ENCODE results near the gene PAIP2. TPM values are rescaled to one million over a fixed set of nuclear protein-coding genes. Genes with fewer than 3 reads are reported as not detected.

PAIP2 gene
- polyA plus RNA-seq, 1 of the 3 experiments (the other 2 are of a cell fraction), result 73.2 TPM

DNA sequence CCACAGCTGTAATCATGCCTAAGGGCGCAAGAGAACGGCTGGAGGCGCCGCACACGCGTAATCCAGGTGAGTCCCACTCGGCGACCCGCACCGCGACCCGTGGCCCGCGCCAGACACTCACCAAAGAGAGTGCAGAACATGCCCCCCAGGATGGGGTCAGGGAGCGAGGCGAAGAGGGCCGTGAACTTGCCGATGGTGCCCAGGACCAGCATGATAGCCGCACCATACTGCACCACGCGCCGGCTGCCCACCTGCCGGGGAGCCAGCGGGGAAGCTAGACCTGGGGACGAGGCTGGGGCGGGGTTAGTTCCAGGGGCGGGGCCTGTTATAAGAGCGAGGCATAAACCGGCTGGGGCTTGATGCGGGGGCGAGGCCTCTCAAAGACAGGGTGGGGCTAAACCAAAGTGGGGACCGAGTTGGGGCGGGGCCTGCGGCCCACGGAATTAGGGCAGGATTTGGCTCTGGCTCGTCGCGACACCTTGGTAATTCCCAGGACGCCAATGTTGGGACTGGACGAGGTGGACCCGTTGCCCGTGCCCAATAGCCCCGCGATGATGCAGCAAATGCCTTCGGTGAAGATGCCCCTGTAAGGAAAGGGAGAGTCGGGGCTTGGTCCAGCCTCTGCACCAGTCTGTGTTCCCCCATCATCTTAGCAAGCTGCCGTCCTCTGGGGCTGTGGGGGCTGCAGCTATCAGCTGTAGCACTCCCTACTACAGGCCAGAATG, 36.6 kb downstream of the PAIP2 start:
- ChIA-PET POLR2A (interaction anchor here (0.6 kb wide), 1 partner anchor 15 kb away, joined by 3 read pairs; no protein-coding TSS in a partner anchor), CTCF (interaction anchor here (1.3 kb wide), 2 partner anchors 14 to 15 kb away, joined by 3 to 4 read pairs; no protein-coding TSS in a partner anchor)
- H3K4me3 ChIP-seq (ENCODE audit: low read depth in 2 of 2, low read length in 1 of 2), result no peak overlapping the region
- H3K4me2 ChIP-seq, result no peak overlapping the region
- WGBS (ENCODE audit: low lambda C conversion rate), result 93% methylated on average over 36 of the region's 47 CpGs
- no peak overlapping the region for H2AFZ ChIP-seq (ENCODE audit: low read depth)
- H3K36me3 ChIP-seq (replicated peaks in 1 of 2; ENCODE audit: control insufficient read depth in 1 of 2, insufficient read depth in 2 of 2, low read length in 1 of 2), result no peaks in the 10 kb centered on the region
- peaks cover 5% of the 10 kb centered on the region for H3F3A ChIP-seq (replicated peaks; ENCODE audit: insufficient read depth)
- H3K79me2 ChIP-seq (ENCODE audit: insufficient read depth), result no peaks in the 10 kb centered on the region
- no peaks in the 10 kb centered on the region for H3K27me3 ChIP-seq (ENCODE audit: insufficient read depth)
- no peaks in the 10 kb centered on the region for H3K9me3 ChIP-seq
- H4K20me1 ChIP-seq (ENCODE audit: insufficient read depth), result peaks cover 7% of the 10 kb centered on the region; the same call in 1 of the 2 replicates
- peaks cover 8 to 15% of the 10 kb centered on the region in 2 experiments; a peak in 2 of 4 replicates for H3K4me1 ChIP-seq (ENCODE audit: control insufficient read depth in 1 of 2, insufficient read depth in 2 of 2, low read depth in 1 of 2, low read length in 1 of 2)
- no peak for TF ChIP-seq EZH2phosphoT487 (IDR thresholded peaks at IDR 0.05; ENCODE audit: borderline replicate concordance, low read depth)
- no peak for TF ChIP-seq EP300 (IDR thresholded peaks at IDR 0.05; ENCODE audit: borderline replicate concordance in 1 of 2, low read depth in 1 of 2, low read length in 1 of 2)
- H3K27ac ChIP-seq (ENCODE audit: low read depth in 2 of 2, low read length in 1 of 2), result no peak overlapping the region
- no peaks in the 10 kb centered on the region for H3K9me2 ChIP-seq
- no peak for DNase-seq
- H3K9ac ChIP-seq, result no peak overlapping the region

DNA sequence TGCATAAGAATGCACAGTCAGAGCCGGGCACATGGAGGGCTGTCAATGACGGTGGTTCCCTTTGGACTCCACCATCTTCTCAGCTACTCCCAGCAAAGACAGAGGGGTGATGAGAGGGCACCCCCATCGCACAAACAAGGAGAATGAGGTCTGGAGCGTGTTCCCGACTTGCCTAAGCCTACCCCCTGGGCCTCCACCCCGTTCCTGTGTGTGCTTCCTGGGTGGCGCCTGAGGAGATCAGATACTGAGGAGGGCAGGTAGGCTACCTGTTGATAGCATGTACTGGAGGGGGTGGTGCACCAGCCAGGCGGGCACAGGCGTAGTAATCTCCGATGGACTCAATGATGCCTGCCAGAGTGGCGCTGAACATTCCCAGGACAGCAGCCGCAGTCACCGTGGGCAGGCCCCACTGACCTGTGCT, 37.3 kb downstream of the PAIP2 start:
- POLR2A ChIA-PET, result interaction anchor here (0.6 kb wide), 1 partner anchor 16 kb away, joined by 3 read pairs; no protein-coding TSS in a partner anchor
- Histone ChIP-seq H4K20me1 (ENCODE audit: insufficient read depth) (peaks cover 6% of the 10 kb centered on the region; the same call in 1 of the 2 replicates), H3K4me2 (no peak overlapping the region), H3K27me3 (ENCODE audit: insufficient read depth) (no peaks in the 10 kb centered on the region), H3K27ac (ENCODE audit: low read depth in 2 of 2, low read length in 1 of 2) (no peak overlapping the region), H3K4me1 (ENCODE audit: control insufficient read depth in 1 of 2, insufficient read depth in 2 of 2, low read depth in 1 of 2, low read length in 1 of 2) (peaks cover 4 to 22% of the 10 kb centered on the region in 2 experiments; a peak in 2 of 4 replicates), H3F3A (replicated peaks; ENCODE audit: insufficient read depth) (peaks cover 3% of the 10 kb centered on the region), H3K4me3 (ENCODE audit: low read depth in 2 of 2, low read length in 1 of 2) (no peak overlapping the region), H3K9ac (no peak overlapping the region), H3K79me2 (ENCODE audit: insufficient read depth) (no peaks in the 10 kb centered on the region), H3K9me2 (no peaks in the 10 kb centered on the region), H3K9me3 (no peaks in the 10 kb centered on the region), H2AFZ (ENCODE audit: low read depth) (no peak overlapping the region), H3K36me3 (replicated peaks in 1 of 2; ENCODE audit: control insufficient read depth in 1 of 2, insufficient read depth in 2 of 2, low read length in 1 of 2) (no peaks in the 10 kb centered on the region)
- DNase-seq, result no peak
- CTCF ChIA-PET, result interaction anchor here (1.3 kb wide), 1 partner anchor 13 kb away, joined by 4 read pairs; no protein-coding TSS in a partner anchor
- TF ChIP-seq FOSL2 (IDR thresholded peaks at IDR 0.05; ENCODE audit: borderline replicate concordance, low read depth) (no peak), TEAD4 (IDR thresholded peaks at IDR 0.05; ENCODE audit: borderline replicate concordance, insufficient read depth) (no peak)
- WGBS (ENCODE audit: low lambda C conversion rate), result 96% methylated on average over 12 of the region's 13 CpGs

DNA sequence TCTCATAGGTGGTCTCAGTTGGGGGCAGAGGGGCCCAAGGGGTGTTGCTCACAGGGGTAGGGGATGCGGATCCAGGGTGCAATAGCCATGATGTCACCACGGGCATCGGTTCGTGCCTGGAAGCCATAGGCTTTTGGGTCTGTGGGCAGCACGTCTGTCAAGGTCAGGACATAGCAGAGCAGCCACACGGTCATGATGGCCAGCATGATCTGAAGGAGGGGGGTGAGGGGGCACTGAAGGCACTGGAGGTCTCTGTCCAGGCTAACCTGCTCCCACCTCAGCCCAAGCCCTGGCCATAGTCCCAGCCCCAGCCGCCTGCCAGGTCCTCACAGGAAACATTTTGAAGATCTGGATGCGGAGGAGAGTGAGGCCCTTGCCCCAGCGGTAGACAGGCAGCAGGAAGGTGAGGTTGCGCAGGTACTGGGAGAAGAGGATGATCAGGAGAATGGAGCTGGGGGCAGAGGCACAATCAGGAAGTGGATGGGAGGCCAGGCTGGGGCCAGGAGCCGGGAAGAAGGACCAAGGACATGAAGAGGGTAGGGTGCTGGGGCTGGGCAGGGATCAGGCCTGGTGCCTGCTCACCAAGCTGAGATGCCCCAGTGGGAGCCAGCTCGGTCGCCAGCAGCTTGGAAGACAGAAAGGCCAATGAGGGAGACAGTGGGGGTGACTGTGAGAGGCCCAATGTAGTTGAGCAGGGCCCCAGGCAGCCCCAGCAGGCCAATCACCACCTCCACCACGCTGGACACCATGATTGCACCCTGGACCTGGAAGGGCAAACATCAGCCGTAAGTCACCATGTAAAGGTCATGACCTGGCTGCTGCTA, 38.2 kb downstream of the PAIP2 start:
- Histone ChIP-seq H3K9ac (no peak overlapping the region), H3K27me3 (ENCODE audit: insufficient read depth) (no peaks in the 10 kb centered on the region), H3F3A (replicated peaks; ENCODE audit: insufficient read depth) (no peaks in the 10 kb centered on the region), H3K27ac (ENCODE audit: low read depth in 2 of 2, low read length in 1 of 2) (no peak overlapping the region), H3K9me3 (no peaks in the 10 kb centered on the region), H3K4me2 (no peak overlapping the region), H4K20me1 (ENCODE audit: insufficient read depth) (no peaks in the 10 kb centered on the region), H2AFZ (ENCODE audit: low read depth) (no peak overlapping the region), H3K9me2 (no peaks in the 10 kb centered on the region), H3K4me3 (ENCODE audit: low read depth in 2 of 2, low read length in 1 of 2) (no peak overlapping the region), H3K4me1 (ENCODE audit: control insufficient read depth in 1 of 2, insufficient read depth in 2 of 2, low read depth in 1 of 2, low read length in 1 of 2) (peaks cover 0 to 23% of the 10 kb centered on the region in 2 experiments; a peak in 1 of 4 replicates), H3K79me2 (ENCODE audit: insufficient read depth) (no peaks in the 10 kb centered on the region), H3K36me3 (replicated peaks in 1 of 2; ENCODE audit: control insufficient read depth in 1 of 2, insufficient read depth in 2 of 2, low read length in 1 of 2) (no peaks in the 10 kb centered on the region)
- DNase-seq, result no peak
- TF ChIP-seq FOXJ3 (CRISPR knock-in tag; IDR thresholded peaks at IDR 0.05), result no peak
- no peak for TF ChIP-seq EZH2phosphoT487 (IDR thresholded peaks at IDR 0.05; ENCODE audit: borderline replicate concordance, low read depth)
- TF ChIP-seq SMC3 (IDR thresholded peaks at IDR 0.05; ENCODE audit: low read depth, low read length), result no peak
- WGBS (ENCODE audit: low lambda C conversion rate), result 94% methylated on average over 10 of the region's 15 CpGs
- ChIA-PET CTCF (no interaction called here), POLR2A (no interaction called here)

All from SK-N-SH (cell line).